Measurements from ENCODE around the gene SLITRK6.
"Not testable (repeated sequence)": the region's sequence is repeated elsewhere in the genome, so short reads cannot be mapped to it uniquely, and the experiment has no call there.

The SLITRK6 gene

GRCh38 chr13:85768946-85769345 is 30.3 kb downstream of the SLITRK6 start:
- no peak overlapping the region for H3K27ac Mint-ChIP-seq
- no peak overlapping the region for H3K4me3 Mint-ChIP-seq
- no peak for DNase-seq
- H3K4me1 Mint-ChIP-seq = no peaks in the 10 kb centered on the region
- ATAC-seq = no peak
- H3K9me3 Mint-ChIP-seq = no peaks in the 10 kb centered on the region
- H3K27me3 Mint-ChIP-seq = no peaks in the 10 kb centered on the region

DNA sequence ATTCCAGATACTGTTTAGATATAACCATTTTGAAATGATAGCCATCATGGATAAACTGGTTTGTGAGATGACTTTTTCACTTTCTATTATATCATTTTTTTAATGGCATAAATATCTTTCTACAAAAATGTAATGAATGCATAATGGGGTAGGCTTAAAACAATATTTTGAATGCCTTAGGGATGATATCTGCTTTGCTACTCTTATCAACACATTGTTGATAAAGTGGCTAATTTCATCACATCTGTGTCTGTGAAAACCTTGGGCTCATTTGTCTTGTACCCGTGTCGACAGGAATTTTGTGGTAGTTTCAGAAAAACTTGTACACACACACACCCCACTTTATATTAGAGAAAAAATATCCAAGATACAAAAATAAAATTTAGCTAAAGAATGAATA is 44.1 kb downstream of the SLITRK6 start:
- H3K27me3 Mint-ChIP-seq = no peaks in the 10 kb centered on the region
- ATAC-seq (no peak), DNase-seq (no peak)
- no peaks in the 10 kb centered on the region for H3K9me3 Mint-ChIP-seq
- H3K4me1 Mint-ChIP-seq = no peaks in the 10 kb centered on the region
- H3K4me3 Mint-ChIP-seq = no peak overlapping the region
- H3K27ac Mint-ChIP-seq = no peak overlapping the region

DNA sequence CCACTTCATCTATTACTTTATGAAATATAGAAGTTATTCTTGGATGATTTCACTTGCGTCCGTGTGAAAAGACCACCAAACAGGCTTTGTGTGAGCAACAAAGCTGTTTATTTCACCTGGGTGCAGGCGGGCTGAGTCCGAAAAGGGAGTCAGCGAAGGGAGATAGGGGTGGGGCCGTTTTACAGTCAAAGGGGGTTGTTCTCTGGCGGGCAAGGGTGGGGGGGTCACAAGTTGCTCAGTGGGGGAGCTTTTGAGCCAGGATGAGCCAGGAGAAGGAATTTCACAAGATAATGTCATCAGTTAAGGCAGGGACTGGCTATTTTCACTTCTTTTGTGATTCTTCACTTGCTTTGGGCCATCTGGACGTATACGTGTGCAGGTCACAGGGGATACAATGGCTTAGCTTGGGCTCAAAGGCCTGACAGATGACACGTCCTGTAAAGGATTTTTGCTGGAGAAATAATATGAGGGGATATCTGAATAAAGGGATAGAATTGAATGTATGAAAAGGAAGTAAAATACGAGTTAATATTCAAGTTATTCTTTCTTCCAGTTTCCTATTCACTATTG is 55.9 kb downstream of the SLITRK6 start:
- not testable (repeated sequence) for H3K4me3 Mint-ChIP-seq, H3K4me1 Mint-ChIP-seq, H3K27ac Mint-ChIP-seq, ATAC-seq, DNase-seq, H3K27me3 Mint-ChIP-seq, H3K9me3 Mint-ChIP-seq
